NCI-H1417 treated with DMSO at 0.1 percent for 48 hours (cell line): ENCODE data around the gene NANS.
"Not testable (repeated sequence)": the region's sequence is repeated elsewhere in the genome, so short reads cannot be mapped to it uniquely, and the experiment has no call there.

Experiments
- DNase-seq: peaks from one replicate; lab custom pipeline; 2025; lab: John Stamatoyannopoulos, UW

NANS gene

GRCh38 chr9:98076514-98076890 is 20.0 kb downstream of the NANS start:
- not testable (repeated sequence) for DNase-seq

DNA sequence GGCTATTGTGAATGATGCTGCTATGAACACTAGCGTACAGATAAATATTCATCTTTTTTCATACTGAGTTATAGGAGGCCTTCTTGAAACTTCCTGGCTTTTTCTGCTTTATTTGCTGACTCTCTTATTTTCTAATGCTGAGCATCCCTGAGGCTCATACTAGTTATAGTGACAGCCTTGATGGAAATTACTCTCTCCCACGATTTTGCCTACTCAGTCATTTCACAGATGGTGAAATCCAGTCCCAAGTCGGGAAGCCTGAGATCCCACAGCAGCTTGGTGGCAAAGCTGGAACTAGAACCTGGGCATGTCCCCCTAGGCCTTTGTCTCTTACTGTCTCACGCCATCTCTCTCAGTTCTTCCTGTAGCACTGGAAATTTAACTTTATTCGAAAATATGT is 22.4 kb downstream of the NANS start:
- DNase-seq: no peak

GRCh38 chr9:98080326-98080725 is 23.8 kb downstream of the NANS start:
- no peak for DNase-seq

GRCh38 chr9:98080780-98081179 is 24.2 kb downstream of the NANS start:
- DNase-seq: no peak

DNA sequence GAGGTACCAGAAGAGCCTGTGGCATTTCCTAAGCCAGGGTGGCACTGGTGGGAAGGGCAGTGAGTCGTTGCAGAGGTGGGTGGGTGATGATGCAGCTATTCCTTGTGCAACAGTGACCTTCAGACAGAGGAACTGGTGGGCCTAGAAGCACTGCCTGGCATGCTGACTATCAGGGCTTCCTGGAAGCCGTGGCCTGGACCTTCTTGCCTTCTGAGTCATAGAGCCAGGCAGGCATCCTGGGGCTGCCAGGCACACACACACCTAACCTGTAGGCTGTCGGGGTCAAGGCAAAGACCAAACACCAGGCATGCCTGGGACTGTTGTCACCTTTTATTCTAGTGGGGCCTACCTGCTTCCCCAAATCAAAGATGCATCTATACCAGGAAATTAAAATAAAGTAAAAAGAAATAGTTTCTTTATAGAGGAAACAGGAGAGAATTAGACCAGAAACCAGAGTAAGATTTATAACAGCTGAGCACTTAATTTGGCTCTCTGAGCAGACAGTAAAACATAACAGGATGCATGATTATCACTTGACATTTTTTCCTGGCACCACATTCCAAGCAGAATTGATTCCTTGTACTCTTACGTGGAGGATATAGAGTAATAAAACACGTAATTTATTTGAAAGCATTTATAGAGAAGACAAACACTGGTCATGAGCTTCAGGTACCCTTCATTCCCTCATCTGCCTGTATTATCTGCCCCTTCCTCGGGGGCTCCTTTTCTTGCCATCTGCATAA is 25.1 kb downstream of the NANS start:
- no peak for DNase-seq

DNA sequence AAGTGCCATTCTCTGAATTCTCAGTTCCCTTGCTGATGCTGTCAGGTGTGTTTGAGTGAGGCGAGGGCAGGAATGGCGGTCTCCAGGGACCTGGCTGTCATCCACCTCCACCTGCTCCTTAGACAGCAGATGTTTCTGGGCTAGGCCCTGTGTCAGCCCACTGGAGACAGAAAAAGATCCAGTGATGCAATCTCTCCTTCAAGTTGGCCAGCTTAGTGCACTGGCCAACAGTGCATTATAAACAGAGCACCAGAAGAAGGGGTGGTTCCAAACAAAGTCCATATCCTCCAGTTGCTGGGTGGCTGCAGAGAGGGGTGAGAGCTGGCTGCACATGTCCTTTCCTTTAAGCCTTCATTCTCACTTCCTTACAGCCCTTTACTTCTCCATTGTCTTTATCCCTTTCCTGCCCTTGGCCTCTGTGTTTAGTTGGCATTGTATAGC is 26.5 kb downstream of the NANS start:
- no peak for DNase-seq

GRCh38 chr9:98083566-98084183 is 27.1 kb downstream of the NANS start:
- no peak for DNase-seq

DNA sequence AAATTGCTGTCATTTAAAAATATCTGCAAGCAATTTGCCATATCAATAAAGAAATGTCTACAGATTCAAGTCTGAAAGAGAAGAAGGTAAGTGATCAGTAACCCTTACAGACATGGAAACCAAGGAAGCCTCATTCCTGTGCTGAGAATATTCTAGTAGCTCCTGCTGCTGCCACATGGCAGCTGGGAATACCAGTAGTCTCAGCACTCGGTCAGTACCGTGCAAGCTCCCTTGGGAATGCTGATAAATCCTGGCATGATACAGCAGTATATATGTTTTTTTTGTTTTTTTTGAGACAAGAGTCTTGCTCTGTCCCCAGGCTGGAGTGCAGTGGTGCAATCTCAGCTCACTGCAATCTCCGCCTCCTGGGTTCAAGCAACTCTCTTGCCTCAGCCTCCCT is 27.9 kb downstream of the NANS start:
- DNase-seq: no peak

GRCh38 chr9:98085058-98085457 is 28.5 kb downstream of the NANS start:
- no peak for DNase-seq

GRCh38 chr9:98085944-98086343 is 29.4 kb downstream of the NANS start:
- no peak for DNase-seq

DNA sequence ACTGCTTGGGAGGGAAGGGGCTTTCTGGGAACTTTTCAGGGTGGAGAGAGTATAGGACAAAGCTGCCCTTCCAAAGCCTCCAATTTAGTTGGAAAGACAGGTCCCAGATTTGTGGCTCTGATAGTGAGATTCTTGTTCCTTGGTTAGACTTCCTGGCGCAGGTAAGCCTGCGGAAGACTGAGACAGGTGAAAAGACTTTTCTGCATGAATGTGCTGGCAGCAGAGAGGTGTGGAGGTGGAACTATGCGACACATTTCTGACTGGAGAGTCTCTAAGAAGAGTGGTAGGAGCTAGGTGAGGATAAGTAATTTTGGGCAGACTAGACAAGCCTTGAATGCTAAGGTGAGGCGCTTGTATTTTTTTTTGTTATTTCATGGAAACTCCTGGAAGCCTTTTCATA is 29.9 kb downstream of the NANS start:
- DNase-seq: no peak

- no peak for DNase-seq
Observed at GRCh38 chr9:98087420-98088354, 31.2 kb downstream of the NANS start.

- DNase-seq: not testable (repeated sequence)
Observed at GRCh38 chr9:98090674-98091073, 34.1 kb downstream of the NANS start.

DNA sequence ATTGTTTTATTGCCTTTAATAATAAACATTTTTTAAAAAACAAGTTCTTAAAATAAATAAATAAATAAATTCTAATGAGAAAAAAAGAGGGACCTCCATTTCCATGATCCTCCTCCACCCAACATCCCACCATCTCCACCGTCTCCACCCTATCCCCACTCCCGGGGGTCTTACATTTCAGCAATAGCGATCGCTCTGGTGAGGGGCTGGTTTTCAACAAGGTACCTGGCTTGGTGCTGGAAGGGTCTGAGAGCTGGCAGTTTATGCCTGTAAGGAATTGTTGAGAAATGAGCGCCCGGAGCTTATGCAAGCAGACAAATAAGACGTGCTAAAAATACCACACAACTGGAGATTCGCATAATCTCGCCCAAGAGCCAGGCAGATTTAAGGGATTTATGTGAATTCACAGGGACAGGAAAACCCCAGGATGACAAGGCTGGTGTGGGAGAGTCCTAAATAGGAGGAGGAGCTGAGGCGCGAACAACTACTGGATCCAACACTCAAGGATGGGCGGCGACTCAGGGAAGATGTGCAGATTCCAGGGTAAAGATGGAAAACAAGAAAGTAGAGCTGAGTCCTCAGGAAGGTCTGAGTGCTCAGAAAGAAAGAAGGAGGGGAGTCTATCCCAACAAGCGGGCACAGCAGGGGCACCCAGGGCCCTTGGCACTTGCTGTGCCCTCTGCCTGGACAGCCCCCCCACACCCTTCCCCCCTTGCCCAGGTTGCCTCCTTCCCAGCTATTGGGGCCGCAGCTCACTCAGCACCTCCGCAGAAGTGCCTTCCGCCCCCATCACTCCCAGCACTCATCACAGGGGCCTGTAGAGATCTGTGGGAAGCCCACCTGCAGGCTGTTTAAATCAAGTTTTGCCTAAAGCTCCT is 35.4 kb downstream of the NANS start:
- no peak for DNase-seq

DNA sequence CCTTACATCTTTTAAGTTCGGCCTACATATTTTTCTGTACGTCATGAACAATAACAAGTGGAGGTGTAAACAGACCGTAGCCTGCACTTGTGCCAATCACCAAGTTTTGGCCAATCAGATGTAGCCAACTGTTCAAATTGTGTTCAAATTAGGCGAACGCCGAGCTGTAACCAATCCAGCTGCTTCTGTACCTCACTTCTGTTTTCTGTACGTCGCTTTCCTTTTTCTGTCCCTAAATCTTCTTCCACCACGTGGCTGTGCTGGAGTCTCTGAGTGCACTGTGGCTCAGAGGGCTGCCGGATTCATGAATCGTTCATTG is 36.0 kb downstream of the NANS start:
- no peak for DNase-seq

DNA sequence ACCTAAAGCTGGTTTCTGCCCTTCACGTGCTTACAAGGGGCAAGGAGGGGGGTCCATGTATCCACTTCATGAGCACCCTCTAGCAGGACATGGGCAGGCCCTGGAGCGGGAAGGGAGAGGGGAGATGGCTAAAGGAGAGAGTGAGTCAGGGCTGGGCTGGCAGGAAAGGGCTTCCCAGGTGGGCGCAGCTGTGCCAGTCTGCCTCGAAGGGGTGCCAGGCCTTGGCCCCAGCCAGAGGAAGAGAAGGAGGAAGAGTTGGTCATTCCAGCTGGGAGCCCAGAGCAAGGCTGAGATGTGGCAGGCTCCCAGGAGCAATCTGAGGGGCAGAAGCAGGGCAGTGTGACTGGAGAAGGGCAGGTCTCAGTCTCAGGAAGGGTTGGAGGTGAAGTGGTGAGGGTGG is 37.8 kb downstream of the NANS start:
- no peak for DNase-seq

DNA sequence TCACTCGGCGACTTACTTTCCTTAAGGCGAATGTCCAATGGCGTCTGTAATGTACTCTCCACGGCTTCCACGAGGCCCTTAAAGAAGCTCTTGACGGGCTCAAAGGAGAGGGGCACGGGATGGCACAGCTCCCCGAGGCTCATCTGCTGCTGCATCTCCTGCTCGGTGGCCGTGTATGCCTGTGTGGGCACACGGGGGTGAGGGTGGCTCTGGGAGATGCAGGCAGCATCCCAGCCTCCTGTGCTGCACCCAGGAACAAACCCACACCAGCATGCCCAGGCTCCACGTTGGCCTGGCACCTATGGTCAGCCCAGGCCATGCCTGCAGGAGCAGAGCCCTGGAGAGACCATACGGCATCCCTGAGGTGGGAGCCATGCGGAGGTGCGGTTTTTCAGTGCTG is 38.3 kb downstream of the NANS start:
- DNase-seq: no peak

DNA sequence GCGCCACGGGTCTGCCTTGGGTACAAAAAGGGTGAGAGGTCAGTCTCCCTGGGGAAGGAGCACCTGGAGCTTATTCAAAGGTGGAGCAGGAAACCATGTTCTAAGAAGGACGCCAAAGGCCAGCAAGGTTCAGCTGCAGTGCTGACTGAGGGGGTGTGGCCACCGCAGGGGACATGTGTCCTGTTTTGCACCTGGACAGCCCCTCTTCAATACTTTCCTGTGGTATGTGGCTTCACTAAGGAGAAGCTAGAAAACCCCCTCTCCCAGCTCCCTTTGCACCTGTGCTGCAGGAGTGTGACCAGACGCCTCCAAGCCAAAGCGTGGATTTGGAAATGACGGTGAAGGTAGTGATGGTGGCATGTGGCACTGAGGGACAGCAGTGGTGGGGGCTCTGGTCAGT is 38.9 kb downstream of the NANS start:
- no peak for DNase-seq

- DNase-seq: no peak
Observed at GRCh38 chr9:98096091-98096490, 39.6 kb downstream of the NANS start.

DNA sequence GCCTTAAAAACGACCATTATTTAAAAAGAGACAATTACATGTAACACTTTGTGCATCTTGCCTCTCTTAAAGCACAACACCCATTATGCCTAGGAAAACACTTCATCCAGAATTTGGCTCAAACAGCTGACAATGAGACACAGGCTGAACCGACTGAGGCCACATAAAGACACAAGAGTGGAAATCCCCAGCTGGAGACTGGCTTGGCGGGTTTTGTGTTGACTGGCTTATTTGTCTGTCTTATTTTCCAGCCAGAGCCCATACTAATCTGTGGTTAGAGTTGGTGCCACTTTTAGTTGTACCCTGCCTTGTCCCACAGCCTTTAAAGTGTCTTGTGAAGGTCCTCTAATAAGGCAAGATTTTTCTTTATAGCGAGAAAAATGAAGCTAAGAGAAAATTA is 41.3 kb downstream of the NANS start:
- no peak for DNase-seq

GRCh38 chr9:98099346-98099745 is 42.8 kb downstream of the NANS start:
- DNase-seq: no peak

DNA sequence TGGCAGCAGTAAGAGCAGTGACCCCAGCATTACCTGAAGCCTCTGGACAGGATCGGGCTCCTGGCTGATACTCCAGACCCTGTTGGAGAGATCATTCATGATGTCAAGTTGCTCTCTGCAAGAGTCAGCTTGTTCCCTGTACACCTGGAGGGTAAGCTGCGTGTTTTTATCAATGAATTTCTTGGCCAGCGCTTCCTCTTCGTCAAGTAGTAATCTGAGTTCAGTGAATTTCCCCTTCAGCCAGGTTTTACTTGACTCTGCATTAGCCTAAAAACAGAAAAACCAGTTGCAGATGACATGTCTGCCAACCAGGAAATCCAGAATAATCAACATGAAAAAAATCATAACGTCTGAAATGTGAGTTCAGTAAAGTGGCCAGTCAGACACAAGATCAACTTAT is 43.4 kb downstream of the NANS start:
- DNase-seq: no peak
